GM06990 (cell line): ENCODE data around the gene AIP.

ENCODE experiments used
- DNase-seq: peaks from one replicate; pipeline ENCODE4 v3.0.0-alpha.2; 2011; ENCODE audit not compliant: insufficient read length; ENCODE audit errors: extremely low read depth
- H3K27me3 ChIP-seq: replicated peaks from 2 replicates; pipeline ENCODE4 v1.6.0; 2011; ENCODE audit warnings: low read length; ENCODE audit not compliant: control insufficient read depth, insufficient read depth
- H3K36me3 ChIP-seq: 2 replicates; pipeline ENCODE4 v1.5.1; 2011; ENCODE audit warnings: low read length; ENCODE audit not compliant: control insufficient read depth, insufficient read depth
- H3K4me3 ChIP-seq: replicated peaks from 2 replicates; pipeline ENCODE4 v1.5.1; 2011; ENCODE audit warnings: low read depth, mild to moderate bottlenecking, control low read depth, low read length
- CTCF ChIP-seq: IDR thresholded peaks from 2 replicates; pipeline ENCODE4 v1.5.1; 2011; ENCODE audit warnings: low read length, control low read depth, mild to moderate bottlenecking, inconsistent platforms; ENCODE audit not compliant: insufficient read depth, poor library complexity, severe bottlenecking

AIP gene

DNA sequence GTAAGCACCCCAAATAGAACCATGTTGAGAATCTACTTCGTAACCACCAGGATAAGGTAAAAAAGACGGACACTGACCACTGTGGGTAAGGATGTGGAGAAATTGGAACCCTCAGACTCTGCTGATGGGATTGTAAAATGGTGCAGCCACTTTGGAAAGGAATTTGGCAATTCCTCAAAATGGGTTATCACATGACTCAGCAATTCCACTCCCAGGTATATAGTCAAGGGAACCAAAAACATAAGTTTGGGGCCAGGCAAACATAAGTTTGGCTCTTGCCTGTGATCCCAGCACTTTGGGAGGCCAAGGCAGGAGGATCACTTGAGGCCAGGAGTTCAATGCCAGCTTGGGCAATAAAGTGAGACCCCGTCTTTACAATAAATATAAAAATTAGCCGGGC, 45.5 kb downstream of the AIP start:
- H3K36me3 ChIP-seq: no peaks in the 10 kb centered on the region
- no peak for TF ChIP-seq CTCF
- H3K27me3 ChIP-seq: no peaks in the 10 kb centered on the region; the same call in 1 of the 2 replicates
- no peak overlapping the region for H3K4me3 ChIP-seq
- DNase-seq: no peak

- DNase-seq: no peak
- Histone ChIP-seq H3K27me3 (no peaks in the 10 kb centered on the region; the same call in 1 of the 2 replicates), H3K4me3 (no peak overlapping the region), H3K36me3 (no peaks in the 10 kb centered on the region)
- TF ChIP-seq CTCF: no peak
Observed at GRCh38 chr11:67530282-67530592, 47.4 kb downstream of the AIP start.

GRCh38 chr11:67532889-67533288, 50.1 kb downstream of the AIP start:
- Histone ChIP-seq H3K4me3 (no peak overlapping the region), H3K36me3 (no peaks in the 10 kb centered on the region), H3K27me3 (no peaks in the 10 kb centered on the region; the same call in 1 of the 2 replicates)
- no peak for DNase-seq
- TF ChIP-seq CTCF: no peak

GRCh38 chr11:67534070-67534679, 51.3 kb downstream of the AIP start:
- Histone ChIP-seq H3K4me3 (no peak overlapping the region), H3K27me3 (no peaks in the 10 kb centered on the region; the same call in 1 of the 2 replicates), H3K36me3 (no peaks in the 10 kb centered on the region)
- no peak for TF ChIP-seq CTCF
- DNase-seq: no peak

DNA sequence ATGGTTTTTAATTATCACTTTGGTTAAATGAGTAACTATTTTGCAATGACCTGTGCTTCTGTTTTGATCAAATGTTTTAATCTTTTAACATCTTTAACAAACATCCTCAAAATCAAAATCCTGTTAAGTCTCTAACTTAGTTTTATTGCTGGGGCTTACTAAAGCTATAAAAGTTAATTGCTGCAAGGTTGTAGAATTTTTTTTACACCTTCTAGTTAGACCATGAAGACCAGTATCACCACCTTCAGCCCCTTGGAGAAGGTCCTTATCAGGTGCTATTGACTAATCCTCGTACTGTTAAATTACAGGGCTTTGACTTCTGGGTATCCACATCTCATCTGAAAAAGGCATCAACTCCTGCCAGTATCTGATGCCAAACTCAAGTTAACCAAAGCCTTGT, 52.7 kb downstream of the AIP start:
- TF ChIP-seq CTCF: no peak
- no peaks in the 10 kb centered on the region for H3K27me3 ChIP-seq
- no peak overlapping the region for H3K4me3 ChIP-seq
- no peak for DNase-seq
- no peaks in the 10 kb centered on the region for H3K36me3 ChIP-seq

GRCh38 chr11:67538306-67538705, 55.5 kb downstream of the AIP start:
- Histone ChIP-seq H3K36me3 (no peaks in the 10 kb centered on the region), H3K4me3 (no peak overlapping the region), H3K27me3 (no peaks in the 10 kb centered on the region)
- TF ChIP-seq CTCF: no peak
- no peak for DNase-seq
